ENCODE results near the gene LRPAP1.

The LRPAP1 gene

GRCh38 chr4:3486541-3487540 is 45.4 kb downstream of the LRPAP1 start:
- no peak for TF ChIP-seq CTCF (IDR thresholded peaks at IDR 0.05; ENCODE audit: insufficient read depth, low read depth, low read length, missing control alignments)
- no peak for DNase-seq (ENCODE audit: low read depth)

GRCh38 chr4:3485886-3486540 is 46.2 kb downstream of the LRPAP1 start:
- no peak overlapping the region for H3K4me3 ChIP-seq (ENCODE audit: low read depth, low read length)
- no peak for TF ChIP-seq CTCF (IDR thresholded peaks at IDR 0.05; ENCODE audit: insufficient read depth, low read depth, low read length, missing control alignments)
- no peak for DNase-seq (ENCODE audit: low read depth)

More at GRCh38 chr4:3486541-3487540, 45.4 kb downstream of the LRPAP1 start:
- H3K4me3 ChIP-seq (ENCODE audit: low read depth, low read length) = no peak overlapping the region

- H3K4me3 ChIP-seq (ENCODE audit: low read depth, low read length) = no peak overlapping the region
- no peak for TF ChIP-seq CTCF (IDR thresholded peaks at IDR 0.05; ENCODE audit: insufficient read depth, low read depth, low read length, missing control alignments)
- DNase-seq (ENCODE audit: low read depth) = peak; percentile 32
Measured at GRCh38 chr4:3485011-3485791, 47.0 kb downstream of the LRPAP1 start.

- TF ChIP-seq CTCF (IDR thresholded peaks at IDR 0.05; ENCODE audit: insufficient read depth, low read depth, low read length, missing control alignments) = no peak
- no peak overlapping the region for H3K4me3 ChIP-seq (ENCODE audit: low read depth, low read length)
- DNase-seq (ENCODE audit: low read depth) = no peak
Measured at GRCh38 chr4:3484057-3484973, 47.9 kb downstream of the LRPAP1 start.

- DNase-seq (ENCODE audit: low read depth) = no peak
- no peak for TF ChIP-seq CTCF (IDR thresholded peaks at IDR 0.05; ENCODE audit: insufficient read depth, low read depth, low read length, missing control alignments)
- H3K4me3 ChIP-seq (ENCODE audit: low read depth, low read length) = no peak overlapping the region
Measured at GRCh38 chr4:3483471-3483921, 48.7 kb downstream of the LRPAP1 start.

- no peak for DNase-seq (ENCODE audit: low read depth)
- no peak overlapping the region for H3K4me3 ChIP-seq (ENCODE audit: low read depth, low read length)
- TF ChIP-seq CTCF (IDR thresholded peaks at IDR 0.05; ENCODE audit: insufficient read depth, low read depth, low read length, missing control alignments) = no peak
Measured at GRCh38 chr4:3482707-3483106, 49.5 kb downstream of the LRPAP1 start.
